DMS53 treated with DMSO at 0.1 percent for 48 hours (cell line): ENCODE measurements around the gene TECTB.
"Not testable (repeated sequence)": the region's sequence is repeated elsewhere in the genome, so short reads cannot be mapped to it uniquely, and the experiment has no call there.

Experiments used
- DNase-seq: peaks from one replicate; lab custom pipeline; 2025; ENCODE audit not compliant: unreplicated experiment; lab: John Stamatoyannopoulos, UW

The TECTB gene

DNA sequence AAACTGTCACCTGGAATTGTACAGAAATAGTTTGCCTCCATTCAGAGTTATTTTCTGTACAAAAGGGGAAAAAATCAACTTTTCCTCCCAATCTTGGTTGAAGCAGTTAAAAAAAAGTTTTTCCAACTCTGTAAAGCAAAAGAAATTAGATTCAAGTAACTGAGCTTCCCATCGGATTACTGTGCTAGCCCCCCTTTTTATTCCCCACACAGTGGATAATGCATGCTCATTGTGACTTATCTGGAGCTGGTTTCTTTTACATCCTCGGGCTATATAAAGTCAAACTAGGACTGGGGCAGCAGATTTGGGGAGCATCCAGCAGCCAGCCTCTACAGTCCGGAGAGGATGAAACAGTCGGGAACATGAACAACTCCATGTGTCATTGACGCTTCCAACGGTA is at the start of gene TECTB:
Gene TECTB, plus strand, starts transcription at position 301 of the 400 bp plus-strand sequence. CDS start 335 bp downstream, outside the sequence.
- no peak for DNase-seq

DNA sequence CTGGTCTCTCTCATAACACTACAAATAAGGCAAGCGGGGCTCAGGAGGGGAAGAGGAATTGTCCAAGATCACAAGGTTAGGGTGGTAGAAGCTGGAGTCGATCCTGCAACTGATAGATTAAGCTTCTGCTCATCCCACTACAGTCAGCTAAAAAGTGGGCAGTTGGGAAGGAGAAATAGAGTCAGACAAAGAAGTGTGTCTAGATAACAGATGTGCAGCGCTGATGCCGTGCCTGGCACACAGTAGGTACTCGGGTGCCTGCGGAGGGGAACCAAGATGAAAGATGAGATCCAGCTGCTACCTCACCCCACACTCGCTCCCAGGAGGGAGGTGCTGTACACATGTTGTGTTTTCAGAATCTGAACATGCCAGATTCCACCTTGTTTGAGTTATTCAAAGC is 48.1 kb upstream of the TECTB start:
- DNase-seq: no peak

DNA sequence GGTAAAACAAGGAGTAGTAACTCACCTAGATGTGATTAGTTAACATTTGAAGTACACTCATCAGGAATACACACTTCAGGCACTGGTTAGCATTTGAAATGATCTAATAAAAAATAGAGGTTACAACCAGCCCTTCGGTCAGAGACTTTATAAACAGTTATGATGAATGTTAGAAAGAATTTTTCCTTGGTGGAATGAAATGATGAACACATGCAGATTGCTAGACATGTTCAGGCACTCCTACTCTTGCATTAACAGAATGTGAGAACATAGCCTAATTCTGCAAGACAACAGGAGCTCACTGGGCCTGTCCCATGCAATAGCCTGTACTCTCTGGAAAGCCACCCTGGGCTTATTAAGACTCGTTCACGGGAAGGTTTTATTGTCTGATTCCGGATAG is 47.3 kb upstream of the TECTB start:
- no peak for DNase-seq

DNA sequence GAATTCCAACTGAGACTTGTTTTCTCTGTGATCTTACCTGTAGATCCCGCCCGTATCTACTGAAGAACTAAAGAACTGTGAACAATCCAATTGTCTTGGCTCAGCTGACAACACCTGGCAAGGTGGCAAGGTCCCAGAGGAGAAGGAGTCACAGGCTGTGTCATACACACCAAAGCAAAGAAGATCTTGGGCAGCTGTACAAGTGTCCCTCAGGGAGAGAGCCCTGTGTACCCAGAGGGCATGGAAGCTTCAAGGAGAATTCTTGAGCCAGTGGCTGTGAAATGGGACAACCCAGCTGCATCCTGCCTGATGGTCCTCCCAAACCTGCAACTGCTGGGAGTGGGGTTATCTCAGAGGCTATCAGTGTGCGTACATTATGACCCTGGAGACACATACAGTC is 46.7 kb upstream of the TECTB start:
- no peak for DNase-seq

DNA sequence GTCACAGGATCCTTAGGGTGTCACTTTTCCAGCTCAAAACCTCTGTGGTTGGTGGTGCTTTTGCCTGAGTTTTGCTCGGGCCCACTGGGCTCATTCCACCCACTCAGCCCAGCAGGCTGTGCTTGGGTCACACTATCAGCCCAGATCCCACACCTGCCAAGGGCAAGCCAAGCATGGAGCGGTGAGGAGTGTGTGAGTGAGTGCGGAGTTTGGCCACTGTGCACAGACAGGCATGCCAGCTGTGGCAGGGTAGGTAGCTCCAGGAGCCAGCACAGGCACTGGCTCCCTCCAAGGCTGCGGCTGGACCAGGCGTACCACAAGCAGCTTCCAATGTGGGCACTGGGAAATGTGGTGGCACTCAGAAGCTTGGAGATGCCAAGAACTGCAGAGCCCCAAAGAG is 43.9 kb upstream of the TECTB start:
- no peak for DNase-seq

DNA sequence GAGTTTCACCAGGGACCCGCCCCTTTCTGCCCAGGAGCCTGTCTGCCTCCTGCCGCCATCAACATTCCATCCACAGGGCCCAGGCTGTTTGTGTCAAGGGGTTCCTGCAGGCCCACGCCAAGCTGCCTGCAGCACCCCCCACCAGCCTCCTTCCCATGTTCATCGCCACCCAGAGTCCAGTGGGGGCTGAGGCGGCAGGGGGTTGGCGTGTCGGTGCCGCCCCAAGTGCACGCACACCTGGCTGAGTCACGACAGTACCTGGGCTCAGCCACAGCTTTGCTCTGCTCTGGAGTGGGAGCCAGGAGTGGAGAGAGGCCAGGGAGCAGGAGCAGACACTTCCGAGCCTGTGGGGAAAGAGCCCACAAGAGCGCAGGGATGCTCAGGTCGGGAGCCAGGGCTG is 42.8 kb upstream of the TECTB start:
- no peak for DNase-seq

DNA sequence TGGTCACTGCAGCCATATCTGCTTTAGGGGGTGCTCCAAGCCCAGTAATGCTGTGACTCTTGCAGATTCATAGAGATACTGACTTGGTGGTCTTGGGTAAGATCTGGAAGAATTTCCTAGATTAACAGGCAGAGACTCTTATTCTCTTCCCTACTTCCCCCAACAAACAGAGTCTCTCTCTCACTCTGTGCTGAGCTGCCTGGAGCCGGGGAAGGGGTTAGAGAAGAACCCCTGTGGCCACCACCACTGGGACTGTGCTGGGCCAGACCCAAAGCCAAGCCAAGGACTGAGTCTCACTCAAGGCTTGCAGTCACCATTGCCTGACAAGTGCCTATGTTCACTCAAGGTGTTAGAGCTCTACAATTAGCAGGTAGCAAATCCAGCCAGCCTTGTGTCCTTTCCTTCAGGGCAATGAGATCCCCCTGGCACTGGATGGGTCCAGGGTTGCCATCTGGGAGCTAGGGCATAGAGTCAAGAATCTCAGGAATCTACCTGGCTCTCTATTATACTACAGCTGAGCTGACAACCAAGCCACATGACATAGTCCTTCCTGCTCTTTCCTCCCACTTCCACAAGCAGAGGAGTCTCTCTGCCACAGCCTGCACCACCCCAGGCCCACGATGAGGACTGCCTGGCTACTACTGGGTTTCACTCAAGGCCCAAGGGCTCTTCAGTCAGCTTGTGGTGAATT is 41.4 kb upstream of the TECTB start:
- DNase-seq: no peak

DNA sequence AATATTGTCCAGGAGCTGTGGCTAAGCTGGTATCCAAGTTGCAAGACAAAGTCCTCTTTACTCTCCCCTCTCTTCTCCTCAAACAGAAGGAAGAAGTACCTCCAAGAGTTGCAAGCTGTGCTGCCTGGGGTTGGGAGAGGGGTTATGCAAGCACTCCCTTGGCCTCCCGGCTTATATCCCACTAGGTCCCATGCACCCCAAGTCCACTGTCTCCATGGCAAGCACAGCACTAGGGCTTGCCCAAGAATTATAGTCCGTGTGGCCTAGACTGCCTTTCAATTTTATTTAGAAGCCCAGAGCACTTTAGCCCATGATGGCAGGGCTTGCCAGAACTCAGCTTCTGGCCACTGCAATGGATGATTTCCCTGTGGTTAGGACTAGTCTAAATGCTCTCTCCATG is 40.4 kb upstream of the TECTB start:
- DNase-seq: no peak

DNA sequence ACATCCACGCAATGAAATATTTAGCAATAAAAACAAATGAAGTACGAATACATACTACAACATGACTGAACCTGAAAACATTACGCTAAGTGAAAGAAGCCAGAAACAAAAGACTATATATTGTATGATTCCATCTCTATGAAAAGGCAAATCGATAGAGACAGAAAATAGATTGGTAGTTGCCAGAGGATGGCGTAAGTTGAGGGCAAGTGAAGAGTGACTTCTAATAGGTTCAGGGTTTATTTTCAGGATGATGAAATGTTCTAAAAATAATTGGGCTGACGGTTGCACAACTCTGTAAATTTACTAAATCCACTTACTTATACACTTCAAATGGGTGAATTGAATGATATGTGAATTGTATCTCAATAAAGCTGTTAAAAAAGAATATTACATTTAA is 39.5 kb upstream of the TECTB start:
- DNase-seq: no peak

DNA sequence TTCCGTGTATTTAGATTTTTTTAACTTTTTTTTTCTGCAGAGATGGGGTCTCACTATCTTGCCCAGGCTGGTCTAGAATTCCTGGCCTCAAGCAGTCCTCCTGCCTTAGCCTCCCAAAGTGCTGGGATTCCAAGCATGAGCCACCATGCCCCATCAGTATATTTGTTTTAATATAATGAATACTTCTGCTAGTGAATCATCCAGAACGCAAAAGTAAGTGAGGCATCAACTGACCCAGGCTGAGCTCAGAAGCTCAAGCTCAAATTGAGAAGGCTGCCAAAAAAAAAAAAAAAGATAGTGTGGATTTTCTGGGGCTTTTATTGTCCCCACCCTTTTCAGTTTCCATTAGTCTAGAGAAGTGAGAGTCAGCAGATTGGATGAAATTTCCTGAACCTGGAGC is 39.0 kb upstream of the TECTB start:
- no peak for DNase-seq

DNA sequence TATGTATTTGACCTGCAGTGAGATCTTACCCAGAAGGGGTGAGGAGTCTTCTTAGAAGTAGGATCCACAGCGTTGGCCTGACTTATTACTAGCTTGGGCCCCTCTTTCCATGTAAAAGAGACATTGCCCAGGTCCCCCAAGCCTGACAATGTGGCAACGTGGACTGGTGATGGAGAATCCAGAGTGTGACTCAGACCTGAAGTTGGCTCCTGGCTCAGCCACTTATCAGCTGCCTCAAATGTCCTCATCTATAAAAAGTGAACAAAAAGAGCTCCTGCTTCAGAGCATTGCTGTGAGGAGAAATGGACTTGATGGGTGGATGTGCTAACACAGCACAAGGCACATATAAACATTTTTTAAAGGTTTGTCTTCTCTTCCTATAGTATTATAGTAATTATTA is 35.4 kb upstream of the TECTB start:
- DNase-seq: no peak

DNA sequence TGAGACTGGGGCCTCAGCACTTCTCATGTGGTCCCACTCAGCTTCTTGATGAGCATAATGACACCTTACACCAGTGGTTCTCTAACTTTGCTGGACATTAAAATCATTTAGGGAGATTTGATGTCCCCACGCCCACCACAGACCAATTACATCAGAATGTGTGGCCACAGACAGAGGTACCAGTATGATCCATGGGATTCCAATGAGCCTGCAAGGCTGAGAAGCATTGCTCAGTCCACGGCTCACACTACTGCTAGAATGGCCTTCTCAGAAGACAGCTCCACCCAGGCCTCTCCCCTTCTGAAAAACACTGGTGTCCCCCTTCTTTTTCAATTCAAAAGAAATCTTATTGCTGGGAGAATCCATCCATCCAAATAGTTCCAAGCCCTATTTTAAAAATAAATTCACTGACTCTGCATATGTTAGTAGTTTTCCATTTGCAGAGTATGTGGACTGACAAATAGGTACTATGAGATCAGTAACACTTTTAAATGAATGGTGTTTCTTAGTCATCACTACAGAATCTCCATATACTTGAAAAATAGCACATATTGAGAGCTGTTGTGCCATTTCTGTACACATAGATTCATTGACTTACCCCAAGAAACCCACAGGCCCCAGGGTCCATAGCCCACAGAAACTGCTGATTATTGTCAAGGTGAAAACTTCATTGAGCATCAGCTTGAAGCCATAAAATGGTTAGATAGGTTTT is 34.5 kb upstream of the TECTB start:
- no peak for DNase-seq

DNA sequence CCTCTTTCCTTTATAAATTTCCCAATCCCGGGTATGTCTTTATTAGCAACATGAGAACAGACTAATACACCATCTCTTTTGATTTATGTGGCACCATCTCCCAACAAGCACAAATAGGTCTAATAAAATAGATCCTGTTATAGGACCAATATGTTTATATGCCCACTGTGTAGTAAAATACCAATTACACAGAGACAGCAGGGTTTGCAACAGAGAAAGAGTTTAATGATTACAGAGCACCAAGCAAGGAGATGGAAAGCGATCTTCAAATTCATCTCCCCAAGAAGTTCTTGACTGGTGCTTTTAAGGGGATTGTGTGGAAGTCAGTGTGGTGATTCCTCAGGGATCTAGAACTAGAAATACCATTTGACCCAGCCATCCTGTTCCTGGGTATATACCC is 33.5 kb upstream of the TECTB start:
- no peak for DNase-seq

DNA sequence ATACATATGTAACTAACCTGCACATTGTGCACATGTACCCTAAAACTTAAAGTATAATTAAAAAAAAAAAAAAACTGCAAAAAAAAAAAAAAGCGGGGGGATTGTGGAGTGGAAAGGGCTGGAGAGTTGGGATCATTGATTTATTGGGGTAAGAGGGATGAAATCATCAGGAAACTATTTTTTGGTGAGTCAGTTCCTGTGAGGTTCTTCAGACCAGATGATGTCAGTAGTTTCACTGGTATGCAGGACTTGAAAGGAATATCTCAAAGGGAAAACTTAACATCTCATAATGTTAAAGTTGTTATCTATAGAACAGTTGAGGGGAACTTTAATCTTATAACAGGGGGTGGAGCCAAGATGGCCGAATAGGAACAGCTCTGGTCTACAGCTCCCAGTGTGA is 32.6 kb upstream of the TECTB start:
- DNase-seq: no peak

DNA sequence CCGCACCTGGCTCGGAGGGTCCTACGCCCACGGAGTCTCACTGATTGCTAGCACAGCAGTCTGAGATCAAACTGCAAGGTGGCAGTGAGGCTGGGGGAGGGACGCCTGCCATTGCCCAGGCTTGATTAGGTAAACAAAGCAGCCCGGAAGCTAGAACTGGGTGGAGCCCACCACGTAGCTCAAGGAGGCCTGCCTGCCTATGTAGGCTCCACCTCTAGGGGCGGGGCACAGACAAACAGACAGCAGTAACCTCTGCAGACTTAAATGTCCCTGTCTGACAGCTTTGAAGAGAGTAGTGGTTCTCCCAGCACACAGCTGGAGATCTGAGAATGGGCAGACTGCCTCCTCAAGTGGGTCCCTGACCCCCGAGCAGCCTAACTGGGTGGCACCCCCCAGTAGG is 32.0 kb upstream of the TECTB start:
- not testable (repeated sequence) for DNase-seq

DNA sequence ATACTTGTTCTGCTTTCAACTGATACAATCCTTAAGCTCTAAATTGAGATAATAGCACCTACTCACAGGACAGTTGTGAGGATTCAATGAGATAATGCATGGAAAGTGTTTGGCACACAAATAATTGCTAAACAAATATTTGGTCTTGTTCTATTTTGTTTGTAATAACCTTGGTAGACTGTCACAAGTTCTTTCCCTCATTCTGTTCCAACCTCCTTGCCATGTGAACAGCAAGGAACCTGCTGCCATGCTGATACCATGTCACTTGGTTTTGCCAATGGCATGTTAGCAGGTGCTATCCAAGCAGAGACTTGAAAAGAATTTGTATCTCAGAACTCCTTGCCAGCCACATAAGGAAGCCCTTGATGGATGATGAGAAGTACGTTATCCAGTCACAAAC is 24.8 kb upstream of the TECTB start:
- peak; percentile 14 for DNase-seq

DNA sequence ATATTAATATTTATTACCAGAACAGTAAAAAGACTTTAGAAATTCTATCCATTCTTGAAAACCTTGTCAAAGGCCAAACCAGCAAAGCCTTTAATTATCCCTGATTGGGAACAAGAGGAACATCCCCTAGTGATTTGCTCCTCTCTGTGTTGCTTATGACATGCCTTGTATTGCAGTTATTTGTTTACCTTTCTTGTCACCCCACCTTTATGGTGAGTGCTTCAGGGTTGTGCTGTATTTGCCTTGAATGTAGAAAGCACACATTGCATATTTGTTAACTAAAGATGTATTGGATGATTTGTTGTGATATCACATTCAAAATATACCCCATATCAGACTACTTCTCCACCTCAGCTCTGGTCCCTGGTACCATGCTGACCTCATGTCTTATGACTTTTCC is 23.5 kb upstream of the TECTB start:
- no peak for DNase-seq

DNA sequence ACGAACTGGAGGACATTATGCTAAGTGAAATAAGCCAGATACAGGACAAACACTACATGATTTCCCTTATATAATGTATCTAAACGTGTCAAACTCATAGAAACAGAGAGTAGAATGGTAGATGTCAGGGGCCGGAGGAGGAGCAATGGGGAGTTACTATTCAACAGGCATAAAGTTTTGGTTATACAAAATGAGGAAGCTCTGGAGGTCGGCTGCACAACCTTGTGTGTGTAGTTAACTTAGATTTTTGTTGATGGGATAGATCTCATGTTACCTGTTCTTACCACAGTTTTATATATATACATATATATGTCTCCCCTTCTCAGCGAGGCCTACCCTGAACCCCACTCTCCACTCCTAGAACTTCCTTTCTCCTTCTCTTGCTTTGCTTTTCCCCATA is 22.4 kb upstream of the TECTB start:
- no peak for DNase-seq

DNA sequence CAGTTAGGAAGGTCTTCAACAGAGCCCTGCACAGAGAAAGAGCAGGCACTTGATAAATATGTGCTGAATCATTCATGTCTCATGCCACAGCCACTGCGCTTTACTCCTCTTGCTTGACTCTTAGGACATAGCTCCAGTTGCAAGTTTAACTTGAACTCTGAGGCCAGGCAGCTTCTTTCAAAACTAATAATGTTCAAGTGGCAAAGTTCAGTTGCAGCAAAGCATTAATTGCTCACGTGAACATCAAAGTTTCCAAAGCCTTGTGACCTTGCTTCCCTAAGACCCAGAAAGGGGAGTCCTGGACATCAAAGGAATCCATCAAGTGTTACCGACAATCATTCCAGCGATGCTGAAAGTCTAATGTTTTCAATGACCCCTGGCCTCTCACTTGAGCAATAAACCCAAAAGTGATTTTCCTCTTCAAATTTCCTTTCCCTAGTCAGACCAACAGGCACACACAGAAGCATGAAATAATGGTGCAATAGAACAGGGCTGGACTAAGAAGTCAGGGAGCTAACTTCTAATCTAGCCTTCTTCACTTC is 21.8 kb upstream of the TECTB start:
- no peak for DNase-seq

DNA sequence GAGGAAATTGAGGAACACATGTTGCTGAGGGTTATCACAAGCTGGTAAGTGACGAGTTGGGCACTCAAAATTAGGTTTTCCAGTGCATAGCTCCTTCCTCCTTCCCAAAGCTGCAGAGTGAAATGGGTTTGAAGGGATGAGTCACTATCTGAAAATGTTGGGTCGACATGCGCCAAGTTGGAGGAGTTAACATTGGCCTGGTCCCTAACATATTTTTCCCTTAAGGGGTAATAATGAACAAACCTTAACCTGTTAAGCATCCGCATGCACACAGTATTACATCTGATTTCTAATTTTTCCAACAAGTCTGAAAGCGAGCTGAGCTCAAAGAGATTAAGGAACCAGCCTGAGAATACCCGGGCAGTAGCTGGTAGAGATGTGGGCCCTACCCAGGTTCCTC is 20.7 kb upstream of the TECTB start:
- DNase-seq: no peak

DNA sequence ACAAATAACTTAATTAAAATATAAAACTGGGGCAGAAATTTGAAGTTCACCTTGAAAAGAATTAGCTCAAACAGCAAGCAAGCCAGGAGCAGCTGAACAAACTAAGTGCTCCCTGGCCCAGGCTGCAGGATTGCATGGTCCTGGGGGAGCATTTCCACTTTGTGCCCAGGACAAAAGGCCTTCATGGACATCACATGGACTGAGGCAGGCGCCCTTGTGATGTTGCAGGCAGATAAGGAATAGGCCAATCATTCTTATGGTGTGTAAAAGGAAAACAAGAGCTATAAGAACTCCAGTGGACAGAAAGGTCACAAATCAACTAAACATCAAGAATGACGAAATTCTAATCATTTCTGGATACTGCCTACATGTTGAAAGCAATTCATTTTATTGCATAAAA is 17.5 kb upstream of the TECTB start:
- no peak for DNase-seq

DNA sequence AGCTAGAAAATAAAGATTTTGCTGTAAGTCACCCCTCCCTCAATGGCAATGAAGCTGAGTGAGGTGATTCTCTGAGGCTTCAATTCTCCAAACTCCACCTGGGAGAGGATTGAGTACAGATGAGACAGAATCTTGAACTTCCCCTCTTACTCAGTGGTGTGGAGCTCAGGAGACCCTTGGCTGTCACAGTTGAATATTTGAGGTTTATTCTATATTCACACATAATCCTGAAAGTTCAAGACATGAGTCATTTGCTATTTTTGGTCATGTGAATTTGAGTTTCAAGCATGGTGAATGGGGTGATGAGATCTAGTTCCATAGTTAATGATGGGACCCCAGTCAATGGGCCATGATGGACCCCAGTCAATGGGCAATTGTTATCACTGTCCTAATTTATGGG is 13.9 kb upstream of the TECTB start:
- DNase-seq: no peak

DNA sequence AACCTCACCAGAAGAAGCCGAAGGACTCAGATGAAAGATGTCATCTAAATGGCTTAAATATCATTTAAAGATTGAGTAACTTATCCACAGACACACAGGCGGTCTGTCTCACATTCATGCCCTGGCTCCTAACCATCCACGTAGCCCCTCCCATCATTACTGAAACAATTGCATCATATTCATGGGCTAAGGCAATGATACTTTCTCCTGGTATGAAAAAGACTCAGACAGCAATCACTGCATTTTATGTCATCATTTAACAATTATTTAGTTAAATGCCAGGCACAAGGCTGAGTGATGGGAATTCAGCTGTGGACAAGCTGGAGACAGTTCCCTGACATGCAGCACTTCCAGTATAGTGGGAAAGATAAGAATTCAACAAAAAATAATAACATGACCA is 11.2 kb upstream of the TECTB start:
- DNase-seq: no peak
